ENCODE measurements around the gene IQGAP1. TPM values are rescaled to one million over a fixed set of nuclear protein-coding genes. Genes with fewer than 3 reads are reported as not detected.

IQGAP1 gene
- total RNA-seq, 1 experiment from 2014 or later, result 264 TPM

GRCh38 chr15:90535254-90535653 lies 147.2 kb downstream of the IQGAP1 start:
- Mint-ChIP-seq H3K9me3 (ENCODE audit: unreplicated experiment) (peaks cover 6% of the 10 kb centered on the region), H3K27me3 (ENCODE audit: insufficient read depth, unreplicated experiment) (no peaks in the 10 kb centered on the region), H3K4me1 (ENCODE audit: insufficient read depth, unreplicated experiment) (peaks cover 48% of the 10 kb centered on the region), H3K27ac (ENCODE audit: low read depth, unreplicated experiment) (no peak overlapping the region), H3K4me3 (ENCODE audit: unreplicated experiment) (no peak overlapping the region), H3K36me3 (ENCODE audit: insufficient read depth, unreplicated experiment) (peaks cover 18% of the 10 kb centered on the region)
- ChIA-PET POLR2A (no interaction called here), CTCF (no interaction called here)
- TF ChIP-seq CTCF (IDR thresholded peaks at IDR 0.05; ENCODE audit: unreplicated experiment), result no peak
- DNase-seq (ENCODE audit: unreplicated experiment), result no peak
- no TSS peak for BruUV-seq (replicated peaks)
- intact Hi-C loops (cut with micrococcal nuclease), result no loop called here

GRCh38 chr15:90539789-90540188 lies 151.7 kb downstream of the IQGAP1 start:
- no peak for DNase-seq (ENCODE audit: unreplicated experiment)
- Mint-ChIP-seq H3K4me3 (ENCODE audit: unreplicated experiment) (no peak overlapping the region), H3K4me1 (ENCODE audit: insufficient read depth, unreplicated experiment) (peaks cover 17% of the 10 kb centered on the region), H3K9me3 (ENCODE audit: unreplicated experiment) (no peaks in the 10 kb centered on the region), H3K36me3 (ENCODE audit: insufficient read depth, unreplicated experiment) (peaks cover 30% of the 10 kb centered on the region), H3K27ac (ENCODE audit: low read depth, unreplicated experiment) (no peak overlapping the region), H3K27me3 (ENCODE audit: insufficient read depth, unreplicated experiment) (no peaks in the 10 kb centered on the region)
- intact Hi-C loops (cut with micrococcal nuclease), result no loop called here
- ChIA-PET CTCF (interaction anchor here (0.7 to 1.9 kb wide), 2 partner anchors 9 to 220 kb away, joined by 3 to 8 read pairs; no protein-coding TSS in a partner anchor), POLR2A (interaction anchor here (0.8 to 1.2 kb wide), 2 partner anchors 10 to 11 kb away, joined by 3 read pairs; no protein-coding TSS in a partner anchor)
- no peak for TF ChIP-seq CTCF (IDR thresholded peaks at IDR 0.05; ENCODE audit: unreplicated experiment)
- BruUV-seq (replicated peaks), result no TSS peak

- no TSS peak for BruUV-seq (replicated peaks)
- ChIA-PET CTCF (interaction anchor here (0.6 to 1.9 kb wide), 2 partner anchors 10 to 15 kb away, joined by 3 to 8 read pairs; no protein-coding TSS in a partner anchor), POLR2A (interaction anchor here (0.6 to 1.2 kb wide), 2 partner anchors 10 to 54 kb away, joined by 3 read pairs; no protein-coding TSS in a partner anchor)
- no peak for DNase-seq (ENCODE audit: unreplicated experiment)
- peaks cover 26% of the 10 kb centered on the region for H3K36me3 Mint-ChIP-seq (ENCODE audit: insufficient read depth, unreplicated experiment)
- peaks cover 8% of the 10 kb centered on the region for H3K4me1 Mint-ChIP-seq (ENCODE audit: insufficient read depth, unreplicated experiment)
- H3K4me3 Mint-ChIP-seq (ENCODE audit: unreplicated experiment), result no peak overlapping the region
- no peaks in the 10 kb centered on the region for H3K27me3 Mint-ChIP-seq (ENCODE audit: insufficient read depth, unreplicated experiment)
- no peak for TF ChIP-seq CTCF (IDR thresholded peaks at IDR 0.05; ENCODE audit: unreplicated experiment)
- intact Hi-C loops (cut with micrococcal nuclease), result no loop called here
- H3K9me3 Mint-ChIP-seq (ENCODE audit: unreplicated experiment), result no peaks in the 10 kb centered on the region
- H3K27ac Mint-ChIP-seq (ENCODE audit: low read depth, unreplicated experiment), result no peak overlapping the region
Measured at GRCh38 chr15:90540768-90541167, 152.7 kb downstream of the IQGAP1 start.

- intact Hi-C loops (cut with micrococcal nuclease), result no loop called here
- CTCF ChIA-PET, result interaction anchor here (0.7 kb wide), 1 partner anchor 312 kb away, joined by 3 read pairs; no protein-coding TSS in a partner anchor
- DNase-seq (ENCODE audit: unreplicated experiment), result no peak
- TF ChIP-seq CTCF (IDR thresholded peaks at IDR 0.05; ENCODE audit: unreplicated experiment), result no peak
- POLR2A ChIA-PET, result interaction anchor here (1.5 kb wide), 1 partner anchor 14 kb away, joined by 5 read pairs; no protein-coding TSS in a partner anchor
- no TSS peak for BruUV-seq (replicated peaks)
- H3K27me3 Mint-ChIP-seq (ENCODE audit: insufficient read depth, unreplicated experiment), result no peaks in the 10 kb centered on the region
- H3K4me1 Mint-ChIP-seq (ENCODE audit: insufficient read depth, unreplicated experiment), result no peaks in the 10 kb centered on the region
- no peak overlapping the region for H3K4me3 Mint-ChIP-seq (ENCODE audit: unreplicated experiment)
- H3K9me3 Mint-ChIP-seq (ENCODE audit: unreplicated experiment), result no peaks in the 10 kb centered on the region
- peaks cover 19% of the 10 kb centered on the region for H3K36me3 Mint-ChIP-seq (ENCODE audit: insufficient read depth, unreplicated experiment)
- no peak overlapping the region for H3K27ac Mint-ChIP-seq (ENCODE audit: low read depth, unreplicated experiment)
Measured at GRCh38 chr15:90545095-90545494, 157.1 kb downstream of the IQGAP1 start.

Measured in MCF 10A (cell line).